ENCODE measurements around the gene EXOSC7. TPM values are rescaled to one million over a fixed set of nuclear protein-coding genes. Genes with fewer than 3 reads are reported as not detected.

EXOSC7 gene
- total RNA-seq, 1 experiment from 2014 or later = 88.7 TPM

DNA sequence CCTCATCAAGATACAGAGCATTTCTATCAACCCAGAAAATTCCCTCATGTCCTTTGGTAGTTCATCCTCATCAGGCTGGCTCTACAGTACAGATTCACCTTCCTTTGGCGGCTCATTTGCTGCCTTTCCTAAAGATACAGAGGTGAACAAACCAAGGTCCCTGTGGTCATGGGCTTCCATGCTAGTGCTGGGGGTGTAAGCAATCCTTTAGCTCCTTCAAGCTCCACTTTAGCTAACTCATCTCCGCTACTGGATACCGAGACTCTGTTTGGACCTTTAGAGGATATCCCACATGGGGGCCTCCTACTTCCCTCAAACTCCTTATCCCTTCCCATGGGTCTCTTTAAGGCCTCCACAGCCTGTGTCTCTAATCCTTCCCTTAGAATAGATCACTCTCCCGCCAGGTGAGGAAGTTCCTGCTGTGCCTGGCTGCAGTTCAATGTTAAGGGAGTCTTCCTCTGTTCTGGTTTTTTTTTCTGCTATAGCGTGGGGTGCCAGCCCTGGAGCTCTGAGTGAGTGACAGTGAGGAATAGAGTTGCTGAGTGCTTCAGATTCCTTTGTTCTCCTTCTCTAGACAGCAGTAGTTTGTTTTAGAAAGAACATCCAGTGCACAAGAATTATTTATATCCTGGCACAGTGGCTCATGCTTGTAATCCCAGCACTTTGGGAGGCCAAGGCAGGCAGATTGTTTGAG lies 80.7 kb downstream of the EXOSC7 start:
- H4K91ac ChIP-seq (ENCODE audit: insufficient read length, low read depth, low read length) = no peak overlapping the region
- H2BK120ac ChIP-seq (ENCODE audit: low read depth, low read length, poor library complexity, severe bottlenecking) = no peak overlapping the region
- H3K36me3 Mint-ChIP-seq (ENCODE audit: insufficient read depth in 1 of 3, low read depth in 3 of 3) = no peaks in the 10 kb centered on the region
- H3K79me2 ChIP-seq (ENCODE audit: insufficient read depth, low read length) = no peaks in the 10 kb centered on the region
- no peak overlapping the region for H3T11ph ChIP-seq (ENCODE audit: low read length)
- H3K9me3 Mint-ChIP-seq = peaks cover 0 to 3% of the 10 kb centered on the region in 2 experiments; a peak in 1 of 5 replicates
- no peak overlapping the region for H2BK12ac ChIP-seq (ENCODE audit: insufficient read length, low read depth, low read length)
- no peak overlapping the region for H2AFZ ChIP-seq (ENCODE audit: low read length)
- no peak overlapping the region for H2BK20ac ChIP-seq (ENCODE audit: low read depth, low read length, poor library complexity, severe bottlenecking)
- H2BK15ac ChIP-seq (ENCODE audit: low read depth, low read length) = no peak overlapping the region
- no peak overlapping the region for H3K18ac ChIP-seq (ENCODE audit: insufficient read length, low read depth, low read length)
- no peak overlapping the region for H3K56ac ChIP-seq (ENCODE audit: insufficient read length, low read depth, low read length)
- H3K9me3 ChIP-seq (ENCODE audit: control insufficient read depth, low read depth, low read length) = no peaks in the 10 kb centered on the region
- H3K27ac Mint-ChIP-seq = no peak overlapping the region
- no peak overlapping the region for H3K4me2 ChIP-seq (ENCODE audit: insufficient read depth, insufficient read length, low read length)
- no peak overlapping the region for H2BK5ac ChIP-seq (ENCODE audit: insufficient read length, low read length)
- H3K9ac ChIP-seq (ENCODE audit: extremely low read depth, insufficient read length, low read length) = no peak overlapping the region
- H3K27me3 ChIP-seq (ENCODE audit: insufficient read depth, low read length) = peaks cover 27% of the 10 kb centered on the region; the same call in 1 of the 2 replicates
- peak; percentile 61 for DNase-seq
- WGBS (ENCODE audit: extremely low coverage, insufficient read length, low lambda C conversion rate) = no CpG with 5 or more reads among the region's 5 CpGs
- no peak overlapping the region for H3K23ac ChIP-seq (ENCODE audit: insufficient read length, low read depth, low read length)
- no peaks in the 10 kb centered on the region for H4K20me1 ChIP-seq (ENCODE audit: control insufficient read depth, insufficient read depth, insufficient read length)
- H3K79me1 ChIP-seq (ENCODE audit: insufficient read depth, low read depth, low read length, poor library complexity, severe bottlenecking) = no peaks in the 10 kb centered on the region
- H3K4me3 Mint-ChIP-seq = no peak overlapping the region
- no peak overlapping the region for H3K27ac ChIP-seq (ENCODE audit: insufficient read length, low read depth, low read length)
- TF ChIP-seq, protein P1, sequence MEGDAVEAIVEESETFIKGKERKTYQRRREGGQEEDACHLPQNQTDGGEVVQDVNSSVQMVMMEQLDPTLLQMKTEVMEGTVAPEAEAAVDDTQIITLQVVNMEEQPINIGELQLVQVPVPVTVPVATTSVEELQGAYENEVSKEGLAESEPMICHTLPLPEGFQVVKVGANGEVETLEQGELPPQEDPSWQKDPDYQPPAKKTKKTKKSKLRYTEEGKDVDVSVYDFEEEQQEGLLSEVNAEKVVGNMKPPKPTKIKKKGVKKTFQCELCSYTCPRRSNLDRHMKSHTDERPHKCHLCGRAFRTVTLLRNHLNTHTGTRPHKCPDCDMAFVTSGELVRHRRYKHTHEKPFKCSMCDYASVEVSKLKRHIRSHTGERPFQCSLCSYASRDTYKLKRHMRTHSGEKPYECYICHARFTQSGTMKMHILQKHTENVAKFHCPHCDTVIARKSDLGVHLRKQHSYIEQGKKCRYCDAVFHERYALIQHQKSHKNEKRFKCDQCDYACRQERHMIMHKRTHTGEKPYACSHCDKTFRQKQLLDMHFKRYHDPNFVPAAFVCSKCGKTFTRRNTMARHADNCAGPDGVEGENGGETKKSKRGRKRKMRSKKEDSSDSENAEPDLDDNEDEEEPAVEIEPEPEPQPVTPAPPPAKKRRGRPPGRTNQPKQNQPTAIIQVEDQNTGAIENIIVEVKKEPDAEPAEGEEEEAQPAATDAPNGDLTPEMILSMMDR (conservative IDR thresholded peaks at IDR 0.05) = no peak
- peaks cover 24 to 27% of the 10 kb centered on the region in 2 experiments for H3K4me1 Mint-ChIP-seq
- H3K4me1 ChIP-seq (ENCODE audit: insufficient read depth, low read length) = peaks cover 2% of the 10 kb centered on the region; the same call in 1 of the 2 replicates
- H3K23me2 ChIP-seq (ENCODE audit: insufficient read length, low read depth, low read length, poor library complexity, severe bottlenecking) = no peaks in the 10 kb centered on the region
- H4K5ac ChIP-seq (ENCODE audit: insufficient read length, low read depth, low read length) = no peak overlapping the region
- H3K27me3 Mint-ChIP-seq (ENCODE audit: low read depth) = peaks cover 100% of the 10 kb centered on the region
- H4K8ac ChIP-seq (replicated peaks; ENCODE audit: insufficient read length, low read depth, low read length) = no peak overlapping the region
- H3K14ac ChIP-seq (ENCODE audit: insufficient read depth, low read length) = no peak overlapping the region
- H3K4ac ChIP-seq (ENCODE audit: low read depth, low read length) = no peak overlapping the region
- H2AK5ac ChIP-seq (ENCODE audit: insufficient read length, low read length) = no peak overlapping the region
